ENCODE data around the gene NDUFB3.

GRCh38 chr2:201058914-201059313 lies 12.9 kb upstream of the NDUFB3 start:
- TF ChIP-seq, protein P1, sequence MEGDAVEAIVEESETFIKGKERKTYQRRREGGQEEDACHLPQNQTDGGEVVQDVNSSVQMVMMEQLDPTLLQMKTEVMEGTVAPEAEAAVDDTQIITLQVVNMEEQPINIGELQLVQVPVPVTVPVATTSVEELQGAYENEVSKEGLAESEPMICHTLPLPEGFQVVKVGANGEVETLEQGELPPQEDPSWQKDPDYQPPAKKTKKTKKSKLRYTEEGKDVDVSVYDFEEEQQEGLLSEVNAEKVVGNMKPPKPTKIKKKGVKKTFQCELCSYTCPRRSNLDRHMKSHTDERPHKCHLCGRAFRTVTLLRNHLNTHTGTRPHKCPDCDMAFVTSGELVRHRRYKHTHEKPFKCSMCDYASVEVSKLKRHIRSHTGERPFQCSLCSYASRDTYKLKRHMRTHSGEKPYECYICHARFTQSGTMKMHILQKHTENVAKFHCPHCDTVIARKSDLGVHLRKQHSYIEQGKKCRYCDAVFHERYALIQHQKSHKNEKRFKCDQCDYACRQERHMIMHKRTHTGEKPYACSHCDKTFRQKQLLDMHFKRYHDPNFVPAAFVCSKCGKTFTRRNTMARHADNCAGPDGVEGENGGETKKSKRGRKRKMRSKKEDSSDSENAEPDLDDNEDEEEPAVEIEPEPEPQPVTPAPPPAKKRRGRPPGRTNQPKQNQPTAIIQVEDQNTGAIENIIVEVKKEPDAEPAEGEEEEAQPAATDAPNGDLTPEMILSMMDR (IDR thresholded peaks at IDR 0.05): no peak
- no peak for TF ChIP-seq POLR2A (IDR thresholded peaks at IDR 0.05)
- TF ChIP-seq POLR2AphosphoS5 (IDR thresholded peaks at IDR 0.05): no peak
